GM12864 (cell line): ENCODE data around the gene SEC11A.

Experiments
- DNase-seq: peaks from one replicate; pipeline ENCODE4 v3.0.0-alpha.2; 2011; ENCODE audit warnings: low read depth
- H3K4me3 ChIP-seq: 2 replicates; pipeline ENCODE4 v1.5.1; 2011; ENCODE audit warnings: mild to moderate bottlenecking, low read depth, low read length, control low read depth
- TF ChIP-seq, protein P1 (sequence below): IDR thresholded peaks from 2 replicates; pipeline ENCODE4 v1.5.1; 2011; ENCODE audit warnings: low read depth, mild to moderate bottlenecking, moderate library complexity, low read length, control low read depth, inconsistent platforms; ENCODE audit errors: missing control alignments

SEC11A gene

GRCh38 chr15:84629033-84629432, 86.9 kb downstream of the SEC11A start:
- H3K4me3 ChIP-seq: no peak overlapping the region
- DNase-seq: no peak
- TF ChIP-seq, protein P1, sequence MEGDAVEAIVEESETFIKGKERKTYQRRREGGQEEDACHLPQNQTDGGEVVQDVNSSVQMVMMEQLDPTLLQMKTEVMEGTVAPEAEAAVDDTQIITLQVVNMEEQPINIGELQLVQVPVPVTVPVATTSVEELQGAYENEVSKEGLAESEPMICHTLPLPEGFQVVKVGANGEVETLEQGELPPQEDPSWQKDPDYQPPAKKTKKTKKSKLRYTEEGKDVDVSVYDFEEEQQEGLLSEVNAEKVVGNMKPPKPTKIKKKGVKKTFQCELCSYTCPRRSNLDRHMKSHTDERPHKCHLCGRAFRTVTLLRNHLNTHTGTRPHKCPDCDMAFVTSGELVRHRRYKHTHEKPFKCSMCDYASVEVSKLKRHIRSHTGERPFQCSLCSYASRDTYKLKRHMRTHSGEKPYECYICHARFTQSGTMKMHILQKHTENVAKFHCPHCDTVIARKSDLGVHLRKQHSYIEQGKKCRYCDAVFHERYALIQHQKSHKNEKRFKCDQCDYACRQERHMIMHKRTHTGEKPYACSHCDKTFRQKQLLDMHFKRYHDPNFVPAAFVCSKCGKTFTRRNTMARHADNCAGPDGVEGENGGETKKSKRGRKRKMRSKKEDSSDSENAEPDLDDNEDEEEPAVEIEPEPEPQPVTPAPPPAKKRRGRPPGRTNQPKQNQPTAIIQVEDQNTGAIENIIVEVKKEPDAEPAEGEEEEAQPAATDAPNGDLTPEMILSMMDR: no peak

GRCh38 chr15:84625123-84625522, 90.8 kb downstream of the SEC11A start:
- no peak for DNase-seq
- H3K4me3 ChIP-seq: no peak overlapping the region
- TF ChIP-seq, protein P1: no peak

GRCh38 chr15:84624359-84624758, 91.6 kb downstream of the SEC11A start:
- DNase-seq: no peak
- H3K4me3 ChIP-seq: no peak overlapping the region
- TF ChIP-seq, protein P1: no peak

GRCh38 chr15:84621358-84621979, 94.5 kb downstream of the SEC11A start:
- TF ChIP-seq, protein P1: no peak
- no peak overlapping the region for H3K4me3 ChIP-seq
- no peak for DNase-seq

DNA sequence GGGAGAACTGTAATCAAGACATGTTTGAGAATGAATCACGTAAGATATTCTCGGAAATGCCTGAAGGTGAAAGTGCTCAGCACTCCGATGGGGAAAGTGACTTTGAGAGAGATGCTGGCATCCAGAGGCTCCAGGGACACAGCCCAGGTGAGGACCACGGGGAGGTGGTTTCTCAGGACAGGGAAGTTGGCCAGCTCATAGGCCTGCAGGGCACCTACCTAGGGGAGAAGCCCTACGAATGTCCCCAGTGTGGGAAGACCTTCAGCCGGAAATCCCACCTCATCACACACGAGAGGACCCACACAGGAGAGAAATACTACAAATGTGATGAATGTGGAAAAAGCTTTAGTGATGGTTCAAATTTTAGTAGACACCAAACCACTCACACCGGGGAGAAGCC, 95.3 kb downstream of the SEC11A start:
- TF ChIP-seq, protein P1: no peak
- no peak overlapping the region for H3K4me3 ChIP-seq
- DNase-seq: no peak
